ENCODE data around the gene TPPP3.

Gene TPPP3

GRCh38 chr16:67405336-67405735 is 12.0 kb upstream of the TPPP3 start:
- TF ChIP-seq EZH2 (IDR thresholded peaks at IDR 0.05; ENCODE audit: borderline replicate concordance, low read length) = no peak
- TF ChIP-seq CTCF (IDR thresholded peaks at IDR 0.05; ENCODE audit: low read length) = no peak
- Histone ChIP-seq H3K4me1 (ENCODE audit: insufficient read depth, low read length, severe bottlenecking) (no peaks in the 10 kb centered on the region), H3K36me3 (ENCODE audit: insufficient read depth, low read length) (no peaks in the 10 kb centered on the region), H3K79me2 (ENCODE audit: insufficient read depth, low read length) (no peaks in the 10 kb centered on the region), H2AFZ (ENCODE audit: low read length) (no peak overlapping the region), H3K27ac (ENCODE audit: low read depth, low read length, poor library complexity, severe bottlenecking) (no peak overlapping the region), H3K9me2 (ENCODE audit: low read depth, low read length) (no peaks in the 10 kb centered on the region), H3K9me3 (ENCODE audit: low read length) (no peaks in the 10 kb centered on the region), H3K4me3 (ENCODE audit: low read depth, low read length, poor library complexity, severe bottlenecking) (no peak overlapping the region), H4K20me1 (ENCODE audit: insufficient read depth, low read length) (no peaks in the 10 kb centered on the region), H3F3A (ENCODE audit: insufficient read depth, low read length) (no peaks in the 10 kb centered on the region), H3K4me2 (ENCODE audit: low read length) (no peak overlapping the region), H3K9ac (ENCODE audit: low read length) (no peak overlapping the region), H3K27me3 (ENCODE audit: insufficient read depth, low read length) (no peaks in the 10 kb centered on the region; the same call in 1 of the 2 replicates)

GRCh38 chr16:67404740-67405226 is 11.5 kb upstream of the TPPP3 start:
- Histone ChIP-seq H3K36me3 (ENCODE audit: insufficient read depth, low read length) (no peaks in the 10 kb centered on the region), H4K20me1 (ENCODE audit: insufficient read depth, low read length) (no peaks in the 10 kb centered on the region), H2AFZ (ENCODE audit: low read length) (no peak overlapping the region), H3K4me1 (ENCODE audit: insufficient read depth, low read length, severe bottlenecking) (no peaks in the 10 kb centered on the region), H3K9me3 (ENCODE audit: low read length) (no peaks in the 10 kb centered on the region), H3K9me2 (ENCODE audit: low read depth, low read length) (no peaks in the 10 kb centered on the region), H3F3A (ENCODE audit: insufficient read depth, low read length) (no peaks in the 10 kb centered on the region), H3K4me2 (ENCODE audit: low read length) (no peak overlapping the region), H3K27me3 (ENCODE audit: insufficient read depth, low read length) (no peaks in the 10 kb centered on the region; the same call in 1 of the 2 replicates), H3K79me2 (ENCODE audit: insufficient read depth, low read length) (no peaks in the 10 kb centered on the region), H3K4me3 (ENCODE audit: low read depth, low read length, poor library complexity, severe bottlenecking) (no peak overlapping the region), H3K9ac (ENCODE audit: low read length) (no peak overlapping the region), H3K27ac (ENCODE audit: low read depth, low read length, poor library complexity, severe bottlenecking) (no peak overlapping the region)
- no peak for TF ChIP-seq CTCF (IDR thresholded peaks at IDR 0.05; ENCODE audit: low read length)
- TF ChIP-seq EZH2 (IDR thresholded peaks at IDR 0.05; ENCODE audit: borderline replicate concordance, low read length) = no peak

- no peaks in the 10 kb centered on the region for H3K9me2 ChIP-seq (ENCODE audit: low read depth, low read length)
- H2AFZ ChIP-seq (ENCODE audit: low read length) = no peak overlapping the region
- H3K79me2 ChIP-seq (ENCODE audit: insufficient read depth, low read length) = no peaks in the 10 kb centered on the region
- no peaks in the 10 kb centered on the region; the same call in 1 of the 2 replicates for H3K27me3 ChIP-seq (ENCODE audit: insufficient read depth, low read length)
- H3K36me3 ChIP-seq (ENCODE audit: insufficient read depth, low read length) = no peaks in the 10 kb centered on the region
- H3K4me2 ChIP-seq (ENCODE audit: low read length) = no peak overlapping the region
- no peaks in the 10 kb centered on the region for H4K20me1 ChIP-seq (ENCODE audit: insufficient read depth, low read length)
- H3K4me3 ChIP-seq (ENCODE audit: low read depth, low read length, poor library complexity, severe bottlenecking) = no peak overlapping the region
- no peak overlapping the region for H3K9ac ChIP-seq (ENCODE audit: low read length)
- H3K27ac ChIP-seq (ENCODE audit: low read depth, low read length, poor library complexity, severe bottlenecking) = no peak overlapping the region
- no peaks in the 10 kb centered on the region for H3K9me3 ChIP-seq (ENCODE audit: low read length)
- TF ChIP-seq EZH2 (IDR thresholded peaks at IDR 0.05; ENCODE audit: borderline replicate concordance, low read length) (no peak), CTCF (IDR thresholded peaks at IDR 0.05; ENCODE audit: low read length) (no peak)
- H3F3A ChIP-seq (ENCODE audit: insufficient read depth, low read length) = no peaks in the 10 kb centered on the region
- H3K4me1 ChIP-seq (ENCODE audit: insufficient read depth, low read length, severe bottlenecking) = no peaks in the 10 kb centered on the region
Observed at GRCh38 chr16:67403976-67404555, 10.8 kb upstream of the TPPP3 start.
